ENCODE measurements around the gene CWC27.

GRCh38 chr5:64794053-64794770 is 25.5 kb downstream of the CWC27 start:
- no peak for TF ChIP-seq POLR2A (IDR thresholded peaks at IDR 0.05)
- no peak for TF ChIP-seq CTCF (IDR thresholded peaks at IDR 0.05)

Data from body of pancreas (tissue), 4 donors.